Measurements from ENCODE around the gene DLGAP1.

The DLGAP1 gene

DNA sequence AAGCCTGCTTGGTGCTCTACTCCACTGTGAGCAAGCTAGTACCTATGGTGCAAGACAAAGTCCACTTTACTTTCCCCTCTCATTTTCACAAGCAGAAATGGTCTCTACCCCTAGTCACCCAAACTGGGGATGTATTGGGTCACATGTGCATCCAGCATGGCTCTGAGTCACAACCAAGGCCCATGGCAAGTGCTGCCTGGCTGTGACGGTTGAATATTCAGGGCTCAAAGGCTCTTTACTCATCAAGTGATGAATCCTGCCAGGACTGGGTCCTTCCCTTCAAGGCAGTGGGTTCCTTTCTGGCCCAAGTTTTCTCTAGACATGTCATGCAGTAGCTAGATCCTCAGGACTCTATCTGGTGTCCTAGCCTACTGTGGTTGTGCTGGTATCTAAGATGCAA lies 311.5 kb downstream of the DLGAP1 start:
- no peak for DNase-seq

DNA sequence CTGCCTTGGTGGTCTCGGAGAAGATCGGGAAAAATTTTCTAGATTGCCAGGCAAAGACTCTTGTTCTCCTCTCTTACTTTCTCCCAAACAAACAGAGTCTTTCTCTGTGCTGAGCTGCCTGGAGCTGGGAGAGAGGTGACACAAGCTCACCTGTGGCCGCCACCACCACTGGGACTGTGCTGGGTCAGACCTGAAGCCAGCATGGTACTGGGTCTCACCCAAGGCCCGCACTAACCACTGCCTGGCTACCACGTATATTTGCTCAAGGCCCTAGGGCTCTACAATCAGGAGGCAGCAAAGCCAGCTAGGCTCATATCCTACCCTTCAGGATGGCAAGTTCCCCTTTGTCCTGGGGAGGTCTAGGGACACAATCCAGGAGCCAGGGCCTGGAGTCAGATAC lies 312.2 kb downstream of the DLGAP1 start:
- no peak for DNase-seq

DNA sequence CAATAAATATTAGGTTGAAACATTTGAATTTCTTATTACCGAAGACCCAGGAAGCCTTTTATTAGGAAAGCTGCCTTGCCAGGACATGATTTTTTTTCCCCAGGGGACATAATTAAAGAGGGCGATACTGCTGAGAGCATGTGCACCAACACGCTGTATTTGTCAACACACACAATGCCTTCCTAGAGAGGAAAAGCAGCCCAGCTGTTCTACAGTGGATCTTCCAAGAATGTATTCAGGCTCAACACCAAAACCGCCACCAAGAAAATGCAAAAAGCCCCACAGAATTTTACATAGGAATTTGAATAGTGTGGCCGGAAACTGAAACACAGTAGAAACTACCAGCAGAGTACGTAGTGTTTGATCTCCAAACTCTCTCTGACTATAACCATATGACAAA lies 320.4 kb downstream of the DLGAP1 start:
- no peak for DNase-seq

DNA sequence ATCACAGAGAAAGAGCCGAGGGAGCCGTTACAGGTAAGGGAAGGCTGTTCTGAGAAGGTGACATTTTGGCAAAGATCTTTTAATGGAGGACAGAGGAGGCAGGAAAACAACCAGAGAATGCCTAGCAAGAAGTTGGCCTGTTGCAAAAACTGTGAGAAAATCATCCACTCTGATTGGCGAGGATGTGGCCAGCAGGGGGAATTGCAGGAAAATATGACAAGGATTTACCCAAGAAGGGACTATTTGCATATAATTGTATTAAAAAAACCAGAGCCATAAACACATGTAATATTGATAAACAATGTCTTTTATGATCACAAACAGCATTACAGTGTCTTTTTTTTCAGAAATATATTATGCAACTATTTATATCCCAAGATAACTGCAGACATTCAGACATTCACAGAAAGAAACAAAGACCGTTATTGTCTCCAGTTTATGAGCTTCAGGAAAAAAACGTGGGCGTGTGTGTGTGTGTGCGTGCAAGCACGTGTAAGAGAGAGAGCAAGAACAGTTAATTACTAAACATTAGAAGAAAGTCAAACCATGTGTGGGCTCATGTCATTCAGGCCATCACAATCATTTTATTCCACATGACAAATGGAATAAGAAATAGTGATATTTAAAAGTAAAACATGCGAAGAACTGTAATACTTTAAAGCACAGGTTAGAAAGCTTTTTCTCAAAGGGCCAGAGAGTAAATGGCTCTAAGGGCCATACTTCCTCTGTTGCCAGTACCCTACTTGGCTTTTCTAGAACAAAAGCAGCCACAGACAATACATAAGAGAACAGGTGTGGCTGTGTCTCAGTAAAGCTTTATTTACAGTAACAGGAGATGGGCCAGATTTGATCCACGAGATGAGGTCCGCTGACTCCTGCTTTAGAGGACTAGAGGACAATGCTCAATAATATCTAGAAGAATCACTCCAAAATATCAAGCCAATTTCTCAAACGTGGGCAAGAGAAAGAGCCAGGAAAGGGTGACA lies 324.1 kb downstream of the DLGAP1 start:
- no peak for DNase-seq

DNA sequence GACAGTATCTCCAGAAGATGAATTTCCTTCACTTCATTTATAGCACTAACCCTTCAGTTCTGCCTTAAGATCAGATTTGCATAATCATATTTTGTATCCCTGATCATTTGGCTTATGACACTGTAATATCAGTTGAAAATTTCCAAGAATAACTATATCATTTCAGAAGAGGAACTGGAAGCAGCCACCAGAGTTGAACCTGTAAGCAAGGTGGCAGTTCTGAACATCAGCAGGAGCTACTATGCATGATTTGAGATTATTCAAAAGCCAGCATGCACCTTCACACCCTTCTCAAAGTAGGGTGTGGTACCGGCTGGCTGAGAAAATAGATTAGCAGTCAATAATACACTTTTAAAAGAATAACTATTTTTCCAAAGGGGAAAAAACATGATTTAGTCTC lies 328.2 kb downstream of the DLGAP1 start:
- no peak for DNase-seq

DNA sequence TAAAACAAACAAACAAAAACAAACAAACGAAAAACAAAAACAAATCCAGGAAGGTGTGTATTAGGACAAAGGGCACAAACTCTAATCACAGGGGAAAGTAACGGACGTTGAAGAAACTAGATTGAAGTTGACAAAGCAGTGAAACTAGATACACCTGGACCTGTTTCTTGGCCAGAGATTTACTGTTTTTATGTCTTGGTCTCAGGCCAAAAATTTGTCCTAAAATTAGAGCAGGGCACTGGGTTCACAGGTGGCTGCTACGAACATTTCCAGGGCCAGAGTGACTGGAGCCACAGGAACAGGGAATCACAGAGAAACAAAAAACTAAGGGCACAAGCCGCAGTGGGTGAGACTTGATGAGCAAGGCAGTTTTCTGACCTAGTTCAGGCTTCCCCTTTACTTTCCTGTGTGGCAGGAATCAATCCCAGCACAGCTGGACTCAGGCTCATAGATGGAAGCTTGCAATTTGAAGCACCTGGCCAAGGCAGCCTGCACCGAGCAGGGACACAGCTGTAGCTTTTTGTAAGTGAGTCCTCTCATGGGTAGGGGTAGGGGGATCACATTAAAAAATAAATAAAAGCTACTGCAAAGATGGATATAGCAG lies 329.4 kb downstream of the DLGAP1 start:
- DNase-seq, result no peak

DNA sequence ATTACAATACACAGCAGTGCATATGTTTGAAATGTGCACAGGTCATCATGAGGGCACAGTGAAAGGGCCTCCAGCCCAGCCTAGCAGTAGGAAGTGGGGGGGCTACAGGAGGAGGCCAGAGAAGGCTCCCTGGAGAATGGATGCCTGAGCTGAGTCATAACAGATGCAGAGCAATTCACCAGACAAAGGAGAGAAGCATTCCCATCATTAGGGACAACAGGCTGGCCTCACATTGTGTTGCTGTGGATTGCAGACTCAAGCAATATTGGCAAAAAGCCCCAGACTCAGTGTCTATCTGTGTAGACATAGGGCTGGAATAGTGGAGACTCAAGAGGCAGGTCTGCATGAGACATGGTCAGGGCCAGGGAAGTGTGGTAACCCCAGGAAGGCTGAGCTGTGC lies 329.9 kb downstream of the DLGAP1 start:
- DNase-seq, result no peak

DNA sequence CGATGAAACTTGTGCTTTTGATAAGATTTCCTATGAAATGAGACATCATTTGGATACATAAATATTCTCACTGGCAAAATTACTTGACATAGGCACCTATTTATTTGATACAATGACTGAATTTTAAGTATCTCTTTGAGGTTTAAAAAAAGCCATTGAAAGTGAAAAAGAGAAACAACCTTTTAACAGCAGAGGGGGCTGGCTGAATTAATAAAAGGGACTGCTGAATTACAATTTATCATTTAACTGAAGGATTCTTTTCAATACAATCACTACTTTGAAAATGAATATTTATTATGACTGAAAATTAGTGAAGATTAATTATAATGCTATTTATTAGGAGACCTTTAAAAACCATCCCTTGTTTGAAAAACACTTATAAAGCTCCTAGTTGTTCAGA lies 335.3 kb downstream of the DLGAP1 start:
- no peak for DNase-seq

DNA sequence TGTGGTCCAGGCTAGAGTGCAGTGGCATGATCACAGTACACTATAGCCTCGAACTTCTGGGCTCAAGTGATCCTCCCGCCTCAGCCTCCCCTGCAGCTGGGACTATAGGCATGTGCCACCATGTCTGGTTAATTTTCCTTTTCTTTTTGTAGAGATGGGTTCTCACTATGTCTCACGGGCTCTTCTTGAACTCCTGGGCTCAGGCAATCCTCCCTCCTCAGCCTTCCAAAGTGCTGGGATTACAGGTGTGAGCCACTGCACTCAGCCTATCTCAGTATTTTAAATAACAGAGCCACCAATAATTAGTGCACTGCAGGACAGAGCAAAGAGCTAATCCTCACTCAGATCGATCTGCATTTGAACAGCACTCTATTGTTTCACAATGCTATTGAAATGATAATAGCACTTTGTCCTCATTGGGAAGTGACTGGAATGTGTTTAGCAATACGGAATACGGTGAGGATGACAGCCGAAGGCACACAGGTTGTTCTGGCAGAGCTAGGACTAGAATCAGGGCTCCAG lies 335.9 kb downstream of the DLGAP1 start:
- no peak for DNase-seq

DNA sequence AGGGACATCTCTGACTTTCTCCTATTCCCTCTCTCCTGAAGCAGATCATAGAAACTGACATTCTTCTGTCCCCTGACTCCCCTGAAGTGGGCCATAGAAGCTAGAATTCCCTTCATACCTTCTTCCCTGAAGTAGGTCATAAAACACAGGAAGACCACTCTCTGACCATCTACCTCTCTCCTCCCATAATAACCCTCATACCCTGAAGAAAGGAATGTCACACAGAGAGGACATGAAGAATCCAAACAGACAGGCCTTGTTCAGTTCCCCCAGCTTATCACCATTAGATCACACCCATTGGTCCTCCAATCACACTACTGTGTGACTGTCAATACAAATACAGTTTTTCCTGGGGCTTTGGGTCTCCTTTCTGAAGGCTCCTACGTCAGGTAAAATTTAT lies 347.1 kb downstream of the DLGAP1 start:
- DNase-seq, result no peak

DNA sequence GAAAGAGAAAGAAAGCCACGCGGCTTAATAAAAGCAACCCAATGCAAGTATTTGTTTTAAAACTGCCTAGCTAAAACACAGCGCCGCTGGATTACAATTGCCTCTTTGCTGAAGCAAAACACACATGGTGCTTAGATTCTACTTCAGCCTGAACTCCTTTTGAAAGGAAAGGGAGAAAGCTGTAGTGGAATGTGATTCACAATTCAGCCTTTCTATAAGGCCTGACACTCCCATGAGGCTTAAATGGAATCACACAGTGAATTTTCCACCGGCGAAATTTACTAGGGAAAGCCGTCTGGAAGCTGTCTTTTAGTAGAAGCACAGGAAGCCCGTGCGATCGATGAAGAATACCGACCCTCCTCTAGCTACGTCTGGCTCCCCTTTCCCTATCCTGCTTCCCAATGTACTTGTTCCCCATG lies 348.0 kb downstream of the DLGAP1 start:
- DNase-seq, result no peak

DNA sequence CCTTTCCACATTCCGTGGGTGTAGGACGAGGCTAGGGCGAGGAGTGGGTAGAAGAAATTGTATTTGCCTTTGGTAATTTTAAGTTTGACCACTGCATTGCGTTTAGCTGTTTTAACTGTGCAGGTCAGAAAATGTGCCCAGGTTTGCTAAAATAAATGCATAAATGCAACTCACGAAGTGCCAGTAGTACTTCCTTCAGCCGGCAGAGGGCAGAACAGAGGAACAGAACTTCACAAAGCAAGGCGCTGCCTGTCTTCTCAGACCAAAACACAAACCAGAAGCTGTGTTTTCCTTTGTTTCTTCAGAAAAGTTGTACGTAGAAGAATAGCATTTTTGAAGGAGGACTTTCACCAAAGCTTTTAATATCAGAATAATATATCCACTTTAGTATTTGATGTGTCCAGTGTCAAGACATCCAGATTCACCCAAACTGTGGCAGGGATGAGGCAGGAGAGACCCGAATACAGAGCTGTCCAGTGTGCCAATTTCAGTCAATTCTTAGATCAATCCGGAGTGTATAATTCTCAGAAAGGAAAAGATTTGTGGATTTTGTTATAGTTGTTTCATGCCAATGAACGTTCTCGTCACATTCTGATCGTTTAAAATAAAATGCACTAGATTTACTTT lies 348.6 kb downstream of the DLGAP1 start:
- no peak for DNase-seq

DNA sequence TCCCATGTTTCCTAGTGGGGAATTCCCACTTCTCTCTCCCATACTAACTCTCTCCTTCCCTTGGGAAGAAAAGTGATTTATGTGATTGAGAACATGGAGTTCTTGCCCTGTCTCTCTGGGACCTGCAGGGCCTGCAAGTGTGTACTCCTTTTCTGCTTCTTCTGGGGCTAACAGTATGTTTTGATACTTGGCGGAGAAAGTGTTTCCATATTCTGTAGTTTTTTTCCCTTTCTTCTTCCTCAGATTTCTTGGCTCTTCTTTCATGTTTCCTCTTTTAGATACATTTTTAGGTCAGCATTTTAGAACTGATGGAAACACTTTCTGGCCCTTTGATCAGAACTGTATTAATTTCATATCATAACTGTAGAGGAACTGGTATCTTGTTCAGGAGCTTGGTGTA lies 352.2 kb downstream of the DLGAP1 start:
- DNase-seq, result no peak

DNA sequence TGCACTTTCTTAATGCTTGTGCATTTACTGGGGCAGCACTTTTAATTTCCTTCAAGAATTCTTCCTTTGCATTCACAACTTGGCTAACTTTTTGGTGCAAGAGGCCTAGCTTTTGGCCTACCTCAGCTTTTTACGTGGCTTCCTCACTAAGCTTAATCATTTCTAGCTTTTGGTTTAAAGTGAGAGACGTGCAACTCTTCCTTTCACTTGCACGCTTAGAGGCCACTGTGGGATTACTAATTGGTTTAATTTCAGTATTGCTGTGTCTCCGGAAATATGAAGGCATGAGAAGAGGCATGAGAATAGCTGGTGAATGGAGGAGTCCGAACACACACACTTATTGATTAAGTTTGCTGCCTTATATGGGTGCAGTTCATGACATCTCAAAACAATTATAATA lies 354.1 kb downstream of the DLGAP1 start:
- no peak for DNase-seq

DNA sequence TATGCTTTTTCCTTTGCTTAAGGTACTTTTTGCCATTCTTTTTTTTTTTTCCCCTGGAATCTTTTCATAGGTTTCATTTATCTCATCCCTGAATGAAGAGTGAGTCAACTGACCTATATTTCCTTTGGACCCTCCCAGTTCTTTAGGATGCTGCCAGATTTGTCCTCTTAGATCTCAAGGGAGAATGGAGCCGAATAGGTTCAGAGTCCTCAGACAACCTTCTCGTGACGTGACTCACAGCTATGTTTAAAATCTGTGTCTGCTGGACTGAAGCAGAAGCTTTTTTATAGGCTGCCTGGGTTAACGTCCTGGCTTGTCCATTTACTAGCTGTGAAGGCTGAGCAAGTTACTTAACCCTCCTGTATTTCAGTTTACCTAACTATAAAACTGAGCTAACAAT lies 358.6 kb downstream of the DLGAP1 start:
- DNase-seq, result no peak

DNA sequence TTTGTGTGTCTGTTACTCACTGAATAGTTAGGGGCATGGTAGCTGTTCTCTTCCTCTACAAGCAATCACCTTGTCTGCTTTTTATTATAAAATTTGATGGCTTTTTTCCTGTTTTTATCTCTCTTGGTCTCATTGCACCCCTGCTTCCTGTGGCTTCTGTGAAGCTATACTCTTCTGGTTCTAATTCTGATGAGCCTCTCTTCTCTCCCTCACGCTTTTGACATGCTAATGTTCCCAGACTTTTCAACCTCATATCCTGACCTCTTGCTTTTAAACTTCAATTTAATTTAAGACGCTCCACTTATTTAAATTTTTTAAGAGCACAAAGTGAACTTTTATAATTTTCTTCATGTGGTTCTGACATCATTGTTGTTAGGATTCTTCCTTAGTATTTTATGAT lies 361.4 kb downstream of the DLGAP1 start:
- no peak for DNase-seq

DNA sequence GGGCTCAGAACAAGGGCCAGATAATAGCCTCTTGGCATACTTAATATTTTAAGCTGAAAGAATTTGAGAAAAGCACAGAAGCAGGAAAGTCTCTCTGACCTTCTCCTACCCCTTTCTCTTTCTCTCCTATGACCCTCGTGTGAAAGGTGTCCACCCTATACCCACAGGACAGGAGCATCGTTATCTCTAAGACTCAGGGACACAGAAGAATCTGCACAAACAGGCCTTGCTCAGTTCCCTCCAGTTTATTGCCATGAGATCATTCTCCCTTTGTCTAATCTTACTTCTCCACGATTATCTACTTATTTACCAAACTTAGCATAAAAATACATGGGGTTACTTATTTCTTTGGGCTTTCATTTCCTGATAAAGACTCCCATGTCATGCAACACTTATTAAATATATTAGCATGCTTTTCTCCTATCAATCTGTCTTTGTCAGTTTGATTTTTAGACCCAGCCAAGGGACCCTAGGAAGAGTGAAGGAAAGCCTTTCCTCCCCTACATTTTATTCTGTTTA lies 370.7 kb downstream of the DLGAP1 start:
- DNase-seq, result no peak

DNA sequence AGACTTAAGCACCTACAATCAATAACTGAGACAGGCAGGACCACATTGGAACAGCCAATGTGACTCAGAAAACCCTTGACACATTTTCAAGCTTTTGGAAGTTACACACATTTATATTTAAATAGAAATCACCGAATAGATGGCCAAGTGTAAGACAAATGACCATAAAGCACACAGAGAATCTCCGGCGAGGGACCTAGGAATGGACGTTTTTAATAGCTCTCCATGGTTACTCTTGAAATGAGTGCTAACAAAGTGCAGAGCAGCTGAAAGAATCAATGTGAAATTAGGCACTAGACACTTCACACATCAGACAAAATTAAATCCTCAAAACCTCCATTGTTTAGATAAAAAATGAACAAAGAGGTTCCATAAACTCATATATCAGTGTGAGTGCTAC lies 376.9 kb downstream of the DLGAP1 start:
- no peak for DNase-seq

DNA sequence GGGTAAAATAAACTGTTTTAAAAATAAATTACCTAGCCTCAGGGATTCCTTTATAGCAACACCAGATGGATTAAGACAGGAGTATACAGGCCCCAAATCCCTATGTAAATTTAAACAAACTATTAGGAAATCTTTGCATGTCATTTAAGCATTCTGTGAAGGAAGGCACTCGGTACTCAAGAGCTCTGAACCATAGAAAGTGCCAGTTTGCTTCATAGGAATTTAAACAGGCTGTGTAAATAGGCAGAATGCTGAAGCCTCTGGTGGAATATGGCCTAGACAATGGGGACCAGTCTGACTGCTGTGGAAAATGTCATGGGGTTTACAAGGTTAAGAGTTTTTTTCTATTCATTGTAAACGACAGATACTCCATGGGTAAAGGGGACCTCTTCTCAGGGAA lies 377.4 kb downstream of the DLGAP1 start:
- no peak for DNase-seq

DNA sequence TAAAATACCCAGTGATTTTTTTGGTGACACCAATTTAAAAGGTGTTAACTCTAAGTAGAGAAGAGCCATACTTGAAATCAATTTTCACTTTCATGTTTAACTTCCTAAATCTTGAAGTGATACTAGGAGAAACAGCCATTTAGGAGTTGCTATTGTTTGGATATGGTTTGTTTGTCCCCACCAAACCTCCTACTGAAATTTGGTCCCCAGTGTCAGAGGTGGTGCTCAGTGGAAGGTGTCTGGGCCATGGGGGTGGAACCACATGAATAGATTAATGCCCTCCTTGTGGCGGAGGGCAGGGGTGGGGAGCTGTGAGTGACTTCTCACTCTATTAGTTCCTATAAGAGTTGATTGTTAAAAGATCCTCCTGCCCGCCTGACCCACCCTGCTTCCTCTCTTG lies 377.9 kb downstream of the DLGAP1 start:
- no peak for DNase-seq

DNA sequence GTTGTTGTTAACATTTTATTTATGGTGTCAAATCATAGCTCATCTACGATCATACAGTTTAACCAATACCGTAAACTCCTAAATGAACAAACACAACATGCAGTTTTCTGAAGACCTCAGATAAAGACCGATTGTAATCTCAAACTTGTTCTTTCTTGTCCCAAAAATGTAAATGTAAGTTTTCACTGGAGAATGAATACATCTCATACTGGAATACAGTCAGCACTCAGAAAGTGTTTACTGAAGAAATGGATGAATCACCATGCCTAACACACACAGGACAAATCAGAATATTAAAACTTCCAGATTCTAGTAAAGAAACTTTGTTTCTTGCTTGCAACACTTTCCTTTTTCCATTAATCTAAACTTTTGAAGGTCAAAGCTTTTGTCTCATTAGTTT lies 380.5 kb downstream of the DLGAP1 start:
- no peak for DNase-seq

DNA sequence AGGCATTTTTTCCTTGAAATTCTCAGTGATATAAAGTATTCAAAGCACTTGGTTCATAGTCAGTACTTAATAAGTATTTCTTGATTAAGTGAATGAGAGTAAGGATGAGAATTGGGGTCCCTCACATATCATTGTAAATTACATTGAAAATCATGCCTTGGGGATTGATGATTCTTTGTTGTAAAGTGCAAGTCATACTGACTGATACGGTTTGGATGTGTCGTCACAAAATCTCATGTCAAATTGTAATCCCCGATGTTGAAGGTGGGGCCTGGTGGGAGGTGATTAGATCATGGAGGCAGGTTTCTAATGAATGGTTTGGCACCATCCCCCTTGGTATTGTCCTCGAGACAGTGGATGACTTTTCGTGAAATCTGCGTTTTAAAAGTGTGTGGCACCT lies 385.9 kb downstream of the DLGAP1 start:
- DNase-seq, result no peak

DNA sequence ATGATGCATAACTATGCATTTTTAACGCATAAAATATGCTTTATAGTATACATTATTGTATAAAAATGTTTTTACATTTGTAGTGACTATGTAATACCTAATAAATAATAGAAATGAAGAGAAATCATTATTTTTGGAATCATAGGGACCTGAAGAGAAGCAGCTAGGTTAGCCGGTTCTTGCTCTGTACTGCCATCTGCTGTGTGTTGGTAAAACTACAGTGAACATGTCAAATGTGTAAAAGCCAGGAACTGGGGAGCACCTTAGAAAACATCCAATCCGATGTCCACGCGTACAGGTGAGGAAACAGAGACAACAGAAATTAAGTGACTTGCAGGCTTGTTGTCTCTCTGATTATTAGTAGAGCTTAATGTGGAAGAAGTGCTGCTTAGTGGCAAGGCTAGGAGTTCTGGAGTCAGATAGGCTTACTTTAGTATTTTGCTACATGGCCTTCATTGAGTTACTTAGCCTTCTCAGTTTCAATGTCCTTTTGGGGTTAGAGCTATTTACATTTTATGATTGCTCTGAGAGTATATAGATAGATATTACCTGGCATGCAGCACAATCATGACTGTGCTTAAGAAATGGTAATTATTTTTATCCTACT lies 386.5 kb downstream of the DLGAP1 start:
- DNase-seq, result no peak

All from activated gamma-delta T cell (primary cell).